Measurements from ENCODE around the gene CCDC93.

DNA sequence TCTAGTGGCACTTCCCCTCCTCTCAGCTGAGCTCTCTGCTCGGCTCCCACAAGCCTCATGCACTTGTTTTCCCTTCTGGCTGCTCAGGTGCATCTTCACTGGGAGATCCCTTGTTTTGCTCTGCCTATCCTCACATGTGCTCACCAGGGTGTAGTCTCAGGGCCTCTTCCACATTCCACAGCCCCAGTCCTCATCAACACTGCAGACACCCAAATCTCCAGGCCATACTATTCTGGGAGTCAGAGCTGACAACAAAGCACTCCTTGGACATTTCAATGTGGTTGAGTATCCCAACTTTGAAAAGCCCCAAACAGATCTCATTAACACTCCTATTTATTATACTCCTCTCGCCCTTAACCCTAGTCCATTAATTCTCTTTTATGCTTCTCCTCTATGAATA, 71.3 kb downstream of the CCDC93 start:
- TF ChIP-seq ZFX (IDR thresholded peaks at IDR 0.05), result no peak
- TF ChIP-seq, protein P1, sequence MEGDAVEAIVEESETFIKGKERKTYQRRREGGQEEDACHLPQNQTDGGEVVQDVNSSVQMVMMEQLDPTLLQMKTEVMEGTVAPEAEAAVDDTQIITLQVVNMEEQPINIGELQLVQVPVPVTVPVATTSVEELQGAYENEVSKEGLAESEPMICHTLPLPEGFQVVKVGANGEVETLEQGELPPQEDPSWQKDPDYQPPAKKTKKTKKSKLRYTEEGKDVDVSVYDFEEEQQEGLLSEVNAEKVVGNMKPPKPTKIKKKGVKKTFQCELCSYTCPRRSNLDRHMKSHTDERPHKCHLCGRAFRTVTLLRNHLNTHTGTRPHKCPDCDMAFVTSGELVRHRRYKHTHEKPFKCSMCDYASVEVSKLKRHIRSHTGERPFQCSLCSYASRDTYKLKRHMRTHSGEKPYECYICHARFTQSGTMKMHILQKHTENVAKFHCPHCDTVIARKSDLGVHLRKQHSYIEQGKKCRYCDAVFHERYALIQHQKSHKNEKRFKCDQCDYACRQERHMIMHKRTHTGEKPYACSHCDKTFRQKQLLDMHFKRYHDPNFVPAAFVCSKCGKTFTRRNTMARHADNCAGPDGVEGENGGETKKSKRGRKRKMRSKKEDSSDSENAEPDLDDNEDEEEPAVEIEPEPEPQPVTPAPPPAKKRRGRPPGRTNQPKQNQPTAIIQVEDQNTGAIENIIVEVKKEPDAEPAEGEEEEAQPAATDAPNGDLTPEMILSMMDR (conservative IDR thresholded peaks at IDR 0.05), result no peak

All from C4-2B (cell line).